NCI-H510A (cell line): ENCODE results near the gene CCDC92B.
A peak's percentile ranks its signal among the peaks of the same experiment; 100 is the strongest.

ENCODE experiments used
- DNase-seq: peaks from one replicate; lab custom pipeline; 2025; lab: John Stamatoyannopoulos, UW

CCDC92B gene

GRCh38 chr17:2721603-2722002, 27.8 kb downstream of the CCDC92B start:
- no peak for DNase-seq

- DNase-seq = no peak
Observed at GRCh38 chr17:2719861-2720260, 29.6 kb downstream of the CCDC92B start.

DNA sequence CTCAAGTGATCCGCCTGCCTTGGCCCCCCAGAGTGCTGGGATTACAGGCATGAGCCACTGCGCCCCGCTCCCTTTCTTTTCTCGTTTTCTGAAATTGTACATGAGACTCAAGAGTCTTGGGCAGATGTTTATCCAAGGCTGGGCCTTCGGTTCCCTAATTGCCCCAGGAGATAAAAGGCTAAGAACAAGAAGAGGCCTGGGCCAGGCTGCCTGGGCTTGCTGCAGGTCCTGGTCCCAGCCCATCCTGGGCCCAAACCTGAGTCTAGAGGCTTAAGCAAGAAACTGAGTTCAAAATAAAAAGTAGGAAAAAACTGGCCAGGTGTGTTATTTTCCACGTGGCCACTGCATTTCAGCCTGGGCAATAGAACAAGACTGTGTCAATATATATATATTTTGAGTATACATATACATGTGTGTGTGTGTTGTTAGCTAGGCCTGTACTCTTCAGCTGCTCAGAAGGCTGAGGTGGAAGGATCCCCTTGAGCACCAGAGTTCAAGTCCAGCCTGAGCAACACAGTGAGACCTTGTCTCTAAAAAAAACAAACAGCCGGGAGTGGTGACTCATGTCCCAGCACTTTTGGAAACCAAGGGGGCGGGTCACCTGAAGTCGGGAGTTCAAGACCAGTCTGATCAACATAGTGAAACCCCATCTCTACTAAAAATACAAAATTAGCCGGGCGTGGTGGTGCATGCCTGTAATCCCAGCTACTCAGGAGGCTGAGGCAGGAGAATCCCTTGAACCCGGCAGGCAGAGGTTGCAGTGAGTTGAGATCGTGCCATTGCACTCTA, 31.1 kb downstream of the CCDC92B start:
- DNase-seq = no peak

GRCh38 chr17:2716649-2717048, 32.8 kb downstream of the CCDC92B start:
- DNase-seq = no peak

GRCh38 chr17:2713881-2714280, 35.6 kb downstream of the CCDC92B start:
- DNase-seq = no peak

GRCh38 chr17:2712300-2713043, 37.0 kb downstream of the CCDC92B start:
- no peak for DNase-seq

- peak; percentile 81 for DNase-seq
Observed at GRCh38 chr17:2711608-2712299, 37.7 kb downstream of the CCDC92B start, which contains the start of gene CLUH. TSS of gene CLUH (minus strand) at chr17:2711764. CDS start at chr17:2711661, 103 bp downstream.

- DNase-seq = no peak
Observed at GRCh38 chr17:2710803-2711607, 38.4 kb downstream of the CCDC92B start.

DNA sequence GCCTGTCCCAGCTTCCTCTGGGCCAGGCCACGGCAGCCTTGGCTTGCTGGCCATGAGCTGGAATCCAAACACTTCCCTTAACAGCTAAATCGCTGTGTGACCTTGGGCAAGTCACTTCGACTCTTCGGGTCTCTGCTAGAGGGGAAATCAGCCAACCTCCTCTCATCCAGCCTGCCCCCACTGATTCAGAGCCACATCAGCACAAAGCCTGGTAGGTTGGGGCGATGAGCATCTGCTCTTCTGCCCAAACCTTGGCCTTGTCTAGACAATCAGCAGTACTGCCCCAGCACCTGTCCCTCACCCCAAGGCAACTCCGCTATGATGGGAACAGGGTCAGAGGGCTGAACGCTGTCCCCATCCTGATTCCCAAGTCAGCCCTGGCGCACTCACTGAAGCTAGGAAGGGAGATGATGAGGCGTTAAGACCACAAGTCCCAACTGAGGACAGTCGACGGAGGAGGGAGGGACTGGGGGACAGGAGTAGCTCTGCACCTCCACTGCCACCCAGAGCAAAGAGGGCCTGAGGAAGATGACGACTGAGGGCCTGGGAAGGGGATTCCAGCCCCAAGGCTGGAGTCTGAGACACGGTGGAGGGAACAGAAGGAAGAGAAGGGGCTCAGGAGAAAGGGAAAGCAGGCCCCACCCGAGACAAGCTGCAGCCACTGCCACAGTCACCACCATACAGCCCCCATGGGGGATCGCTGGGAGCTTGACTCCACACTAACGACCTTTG, 39.2 kb downstream of the CCDC92B start:
- no peak for DNase-seq

DNA sequence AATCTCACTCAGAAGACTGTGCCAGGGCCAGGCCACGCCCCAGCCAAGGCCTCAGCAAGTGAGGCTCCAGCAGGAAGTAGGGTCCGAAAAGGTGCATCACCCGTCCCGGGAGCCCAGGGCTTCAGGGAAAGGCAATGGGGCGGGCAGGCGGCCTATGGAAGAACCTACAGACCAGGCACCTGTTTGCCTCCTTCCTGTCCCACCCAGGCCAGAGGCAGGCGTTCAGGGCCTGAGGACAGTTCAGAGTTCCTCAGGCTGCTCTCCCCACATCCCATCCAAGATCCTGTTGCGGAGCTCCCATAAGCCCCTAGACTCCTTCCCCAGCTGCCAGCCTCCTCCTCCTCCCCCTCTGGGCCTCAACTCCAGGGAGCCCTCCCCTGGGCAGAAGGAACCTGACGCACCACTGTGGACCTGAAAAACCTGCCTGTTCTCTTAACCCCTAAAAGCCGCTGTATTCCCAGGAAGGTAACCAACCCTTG, 40.2 kb downstream of the CCDC92B start:
- DNase-seq = no peak

GRCh38 chr17:2708585-2709182, 40.8 kb downstream of the CCDC92B start:
- DNase-seq = no peak

DNA sequence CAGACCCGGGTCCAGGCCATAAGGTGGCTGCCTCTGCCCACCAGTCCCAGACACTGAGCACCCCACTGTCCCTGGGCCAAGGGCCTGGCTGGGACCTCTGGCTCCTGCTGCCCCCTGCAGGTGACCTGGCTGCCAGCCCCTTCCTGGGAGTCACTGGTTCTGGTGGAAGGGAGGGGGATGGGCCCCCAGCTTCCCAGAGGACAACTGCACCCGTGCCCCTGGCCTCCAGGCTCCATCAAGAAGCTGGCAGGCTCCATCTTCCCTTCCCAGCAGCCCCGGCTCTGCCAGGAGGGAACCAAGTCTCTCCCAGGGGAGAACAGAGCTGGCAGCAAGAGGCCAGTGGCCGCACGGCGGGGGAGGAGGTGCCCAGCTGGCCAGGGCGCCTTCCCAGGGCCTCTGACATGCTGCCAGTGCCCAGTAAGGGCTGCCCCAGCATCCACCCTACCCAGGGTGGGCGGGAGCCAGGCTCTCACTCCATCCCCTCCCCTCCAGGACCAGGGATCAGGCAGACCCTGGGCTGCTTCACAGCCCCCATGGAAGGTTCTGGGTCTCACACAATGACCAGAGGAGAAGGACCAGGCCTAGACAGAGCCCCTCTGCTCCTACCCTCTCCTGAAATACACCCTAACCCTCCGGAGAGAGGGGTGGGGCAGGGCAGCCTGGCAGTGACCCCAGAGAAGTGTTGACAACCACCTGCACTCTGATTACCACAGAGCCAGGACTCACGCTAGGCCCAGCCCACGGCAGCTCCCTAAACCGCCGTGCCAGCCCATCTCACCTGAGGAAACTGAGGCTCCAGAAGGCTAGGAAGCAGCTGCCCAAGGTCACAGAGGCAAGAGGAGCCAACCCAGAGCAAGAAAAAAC, 41.5 kb downstream of the CCDC92B start:
- DNase-seq = no peak

DNA sequence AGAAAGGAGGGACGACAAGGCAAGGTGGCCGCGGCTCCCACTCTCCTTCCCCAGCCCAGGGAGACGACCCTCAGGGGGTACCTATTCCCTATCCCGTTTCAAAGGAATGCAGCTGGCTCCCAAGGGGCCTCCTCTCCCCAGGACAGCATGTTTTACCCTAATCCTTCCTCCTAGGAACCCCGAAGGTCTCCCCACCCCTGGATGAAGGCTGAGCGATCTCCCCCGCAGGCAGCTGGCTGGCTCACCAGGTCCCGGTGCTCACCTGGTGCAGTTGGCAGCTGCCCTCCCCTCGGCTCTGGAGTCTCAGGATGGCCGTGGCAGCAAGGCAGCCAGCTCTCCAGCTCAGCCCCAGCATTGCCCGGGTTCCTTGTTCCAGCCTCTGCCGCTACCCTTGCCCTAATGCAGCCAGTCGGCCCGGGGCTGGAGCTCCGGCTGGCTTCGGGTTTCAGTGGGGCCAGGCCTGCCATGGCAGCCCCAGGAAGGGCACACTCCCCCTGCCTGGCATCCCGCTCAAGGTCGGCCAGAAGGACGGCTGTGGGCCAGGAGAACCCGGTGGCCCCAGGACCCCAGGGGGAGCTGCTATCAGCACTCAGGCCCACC, 42.4 kb downstream of the CCDC92B start:
- no peak for DNase-seq

- no peak for DNase-seq
Observed at GRCh38 chr17:2705888-2706795, 43.3 kb downstream of the CCDC92B start.

- DNase-seq = no peak
Observed at GRCh38 chr17:2705263-2705662, 44.2 kb downstream of the CCDC92B start.

- no peak for DNase-seq
Observed at GRCh38 chr17:2704890-2705248, 44.6 kb downstream of the CCDC92B start.

DNA sequence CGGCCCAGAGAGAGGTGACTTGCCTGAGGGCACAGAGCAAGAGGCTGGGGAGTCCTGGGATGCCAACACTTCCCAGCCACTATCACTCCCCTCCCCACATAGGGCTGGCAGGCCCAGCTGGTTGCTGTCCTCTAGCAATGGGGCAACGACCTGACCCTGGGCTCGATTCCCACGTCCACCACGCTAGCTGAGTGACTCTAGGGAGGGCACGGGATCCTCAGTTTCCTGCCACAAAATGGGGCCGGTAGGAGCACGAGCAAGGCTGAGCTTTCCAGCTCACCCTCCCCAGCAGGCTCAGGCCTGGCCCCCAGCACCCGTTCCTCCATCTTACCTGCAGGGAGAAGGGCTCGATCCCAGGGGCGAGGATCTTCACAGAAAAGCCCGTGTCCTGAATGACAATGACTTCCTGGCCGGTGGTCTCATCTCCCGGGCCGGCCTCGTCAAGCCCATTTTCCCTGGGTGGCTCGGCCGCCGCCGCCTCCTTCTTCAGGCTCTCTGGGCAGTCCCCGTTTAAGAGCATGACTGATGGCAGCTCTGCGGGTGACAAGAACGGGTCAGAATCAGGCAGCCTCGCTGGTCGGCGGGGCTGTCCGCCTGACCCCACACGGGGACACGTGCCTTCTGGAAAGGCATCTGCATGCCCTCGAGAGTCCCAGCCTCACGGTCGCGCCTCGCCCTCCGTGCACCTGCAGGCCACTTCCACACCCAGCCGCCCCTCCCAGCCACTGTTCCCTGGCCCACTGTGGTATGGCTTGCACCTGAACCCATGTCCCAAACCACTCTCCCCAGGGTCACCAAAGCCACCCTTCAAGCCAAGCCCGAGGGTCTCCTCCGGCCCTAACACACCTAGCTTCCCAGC, 45.2 kb downstream of the CCDC92B start:
- DNase-seq = no peak
